ENCODE results near the gene TMEM33.

- no peak for TF ChIP-seq CTCF (IDR thresholded peaks at IDR 0.05)
- no peak for TF ChIP-seq SIN3A (IDR thresholded peaks at IDR 0.05; ENCODE audit: borderline replicate concordance, insufficient read depth, low read depth, low read length)
- TF ChIP-seq REST (IDR thresholded peaks at IDR 0.05; ENCODE audit: insufficient read depth in 1 of 2, low read depth in 2 of 2, low read length in 1 of 2), result no peak
- TF ChIP-seq POLR2AphosphoS5 (IDR thresholded peaks at IDR 0.05; ENCODE audit: low read depth, low read length), result no peak
These were observed 41.7 kb downstream of the TMEM33 start for GRCh38 chr4:41976775-41977516.

Measured in Panc1 (cell line).